ENCODE data around the gene C10orf105. TPM values are rescaled to one million over a fixed set of nuclear protein-coding genes. Genes with fewer than 3 reads are reported as not detected.

C10orf105 gene
- total RNA-seq, 1 experiment from 2014 or later, result not detected

DNA sequence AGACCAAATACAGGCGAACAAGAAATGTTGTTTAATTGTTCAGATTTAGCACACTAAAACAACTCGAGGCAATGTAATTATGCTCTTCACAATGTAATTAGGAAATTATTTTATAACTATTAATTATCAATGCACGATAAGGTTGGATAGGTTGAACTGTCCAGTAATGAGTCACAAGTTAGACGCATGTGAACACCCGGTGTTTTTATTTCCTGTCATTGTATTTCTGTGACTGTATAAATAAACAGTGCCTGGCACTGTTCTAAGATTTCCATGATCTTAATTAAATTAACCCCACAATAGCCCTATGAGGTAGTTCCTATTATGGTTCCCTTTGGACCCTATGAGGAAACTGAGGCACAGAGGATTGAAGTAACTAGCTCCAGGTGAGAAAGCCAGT lies 26.2 kb downstream of the C10orf105 start:
- CTCF ChIA-PET, result no interaction called here
- no peak overlapping the region for H3K9ac ChIP-seq (ENCODE audit: low read length)
- H3K4me3 ChIP-seq (ENCODE audit: low read length), result no peak overlapping the region
- no peaks in the 10 kb centered on the region for H3K9me2 ChIP-seq (replicated peaks; ENCODE audit: low read length)
- TF ChIP-seq, protein P1, sequence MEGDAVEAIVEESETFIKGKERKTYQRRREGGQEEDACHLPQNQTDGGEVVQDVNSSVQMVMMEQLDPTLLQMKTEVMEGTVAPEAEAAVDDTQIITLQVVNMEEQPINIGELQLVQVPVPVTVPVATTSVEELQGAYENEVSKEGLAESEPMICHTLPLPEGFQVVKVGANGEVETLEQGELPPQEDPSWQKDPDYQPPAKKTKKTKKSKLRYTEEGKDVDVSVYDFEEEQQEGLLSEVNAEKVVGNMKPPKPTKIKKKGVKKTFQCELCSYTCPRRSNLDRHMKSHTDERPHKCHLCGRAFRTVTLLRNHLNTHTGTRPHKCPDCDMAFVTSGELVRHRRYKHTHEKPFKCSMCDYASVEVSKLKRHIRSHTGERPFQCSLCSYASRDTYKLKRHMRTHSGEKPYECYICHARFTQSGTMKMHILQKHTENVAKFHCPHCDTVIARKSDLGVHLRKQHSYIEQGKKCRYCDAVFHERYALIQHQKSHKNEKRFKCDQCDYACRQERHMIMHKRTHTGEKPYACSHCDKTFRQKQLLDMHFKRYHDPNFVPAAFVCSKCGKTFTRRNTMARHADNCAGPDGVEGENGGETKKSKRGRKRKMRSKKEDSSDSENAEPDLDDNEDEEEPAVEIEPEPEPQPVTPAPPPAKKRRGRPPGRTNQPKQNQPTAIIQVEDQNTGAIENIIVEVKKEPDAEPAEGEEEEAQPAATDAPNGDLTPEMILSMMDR (conservative IDR thresholded peaks at IDR 0.05; ENCODE audit: low read depth, low read length), result no peak
- no peak for TF ChIP-seq EZH2phosphoT487 (IDR thresholded peaks at IDR 0.05; ENCODE audit: borderline replicate concordance, low read length)
- TF ChIP-seq EZH2 (IDR thresholded peaks at IDR 0.05; ENCODE audit: low read length, unreplicated experiment), result no peak
- POLR2A ChIA-PET (ENCODE audit: unreplicated experiment), result no interaction called here
- no peaks in the 10 kb centered on the region for H3F3A ChIP-seq (ENCODE audit: low read length, unreplicated experiment)
- no peaks in the 10 kb centered on the region for H3K36me3 ChIP-seq (ENCODE audit: low read depth, low read length)
- no peaks in the 10 kb centered on the region for H3K79me2 ChIP-seq (ENCODE audit: low read length)
- intact Hi-C loops (cut with micrococcal nuclease), result no loop called here
- no peak overlapping the region for H3K4me2 ChIP-seq (ENCODE audit: low read length)
- DNase-seq (peak; percentile 20), ATAC-seq (peak; percentile 64)
- no peaks in the 10 kb centered on the region for H3K27me3 ChIP-seq (ENCODE audit: low read length)
- H3K4me1 ChIP-seq (ENCODE audit: insufficient read depth, low read length), result peaks cover 9% of the 10 kb centered on the region; the same call in 1 of the 2 replicates
- H4K20me1 ChIP-seq (ENCODE audit: low read length), result no peaks in the 10 kb centered on the region
- no peak overlapping the region for H3K27ac ChIP-seq (ENCODE audit: low read length)
- BruUV-seq (replicated peaks), result no TSS peak
- H2AFZ ChIP-seq (ENCODE audit: low read length), result no peak overlapping the region
- H3K9me3 ChIP-seq (ENCODE audit: low read length), result no peaks in the 10 kb centered on the region

DNA sequence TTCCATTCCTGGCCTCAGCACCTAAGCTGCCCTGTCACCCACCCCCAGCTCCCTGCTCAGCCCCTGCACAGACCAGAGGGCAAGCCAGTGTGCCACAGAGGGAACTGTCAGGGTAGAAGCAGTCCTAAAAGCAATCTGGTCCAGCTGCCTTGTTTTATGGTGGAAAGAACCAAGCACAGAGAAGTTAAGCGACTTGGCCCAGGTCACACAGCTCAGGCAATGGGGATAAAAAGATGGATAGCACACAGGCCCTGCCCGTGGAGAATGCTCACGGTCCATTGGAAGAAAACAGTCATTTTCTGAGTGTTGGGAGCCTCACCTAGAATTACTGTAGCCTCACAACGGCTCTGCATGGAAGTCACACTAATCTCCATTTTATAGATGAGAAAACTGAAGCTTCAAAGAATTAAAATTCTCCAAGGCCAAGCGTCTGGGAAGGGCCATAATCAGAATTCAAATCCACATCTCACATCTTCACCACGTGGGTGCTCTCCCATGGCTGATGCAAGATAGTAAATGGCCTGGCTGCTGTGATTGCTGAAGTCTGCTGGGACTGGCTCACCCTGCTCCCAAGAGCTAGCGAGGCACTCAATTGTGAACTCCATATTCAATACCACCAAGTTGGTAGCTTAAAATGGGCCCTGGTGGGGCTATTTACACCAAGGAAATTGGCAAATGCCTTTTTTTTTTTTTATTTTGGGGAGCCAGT lies 26.8 kb downstream of the C10orf105 start:
- Histone ChIP-seq H4K20me1 (ENCODE audit: low read length) (no peaks in the 10 kb centered on the region), H3K9me2 (replicated peaks; ENCODE audit: low read length) (no peaks in the 10 kb centered on the region), H3K36me3 (ENCODE audit: low read depth, low read length) (no peaks in the 10 kb centered on the region), H3F3A (ENCODE audit: low read length, unreplicated experiment) (no peaks in the 10 kb centered on the region), H3K9ac (ENCODE audit: low read length) (no peak overlapping the region), H3K4me2 (ENCODE audit: low read length) (no peak overlapping the region), H3K79me2 (ENCODE audit: low read length) (no peaks in the 10 kb centered on the region), H2AFZ (ENCODE audit: low read length) (no peak overlapping the region), H3K4me1 (ENCODE audit: insufficient read depth, low read length) (peaks cover 5% of the 10 kb centered on the region; the same call in 1 of the 2 replicates), H3K27ac (ENCODE audit: low read length) (no peak overlapping the region), H3K9me3 (ENCODE audit: low read length) (no peaks in the 10 kb centered on the region), H3K4me3 (ENCODE audit: low read length) (no peak overlapping the region), H3K27me3 (ENCODE audit: low read length) (no peaks in the 10 kb centered on the region)
- intact Hi-C loops (cut with micrococcal nuclease), result no loop called here
- BruUV-seq (replicated peaks), result no TSS peak
- DNase-seq (no peak), ATAC-seq (no peak)
- ChIA-PET CTCF (no interaction called here), POLR2A (ENCODE audit: unreplicated experiment) (no interaction called here)
- TF ChIP-seq, protein P1 (conservative IDR thresholded peaks at IDR 0.05; ENCODE audit: low read depth, low read length), result no peak
- TF ChIP-seq EZH2phosphoT487 (IDR thresholded peaks at IDR 0.05; ENCODE audit: borderline replicate concordance, low read length) (no peak), EZH2 (IDR thresholded peaks at IDR 0.05; ENCODE audit: low read length, unreplicated experiment) (no peak)

DNA sequence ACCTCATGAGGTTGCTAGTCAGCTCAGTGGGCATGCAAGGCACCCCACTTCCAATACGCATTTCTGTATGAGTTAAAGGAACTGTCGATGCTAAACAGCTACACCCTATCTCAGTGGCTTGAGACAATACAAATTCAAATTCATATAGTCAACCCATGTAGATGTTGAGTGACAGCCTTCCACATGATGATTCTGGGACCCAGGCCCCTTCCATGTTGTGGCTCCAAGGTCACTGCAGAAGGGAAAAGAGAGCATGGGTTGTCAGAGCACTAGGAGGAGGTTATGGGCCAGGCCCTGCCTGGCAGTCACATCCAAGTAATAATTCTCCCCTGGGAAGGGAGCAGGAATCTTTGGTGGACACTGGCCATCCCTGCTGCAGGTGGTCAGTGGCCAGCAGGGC lies 28.2 kb downstream of the C10orf105 start:
- Histone ChIP-seq H3K4me1 (ENCODE audit: insufficient read depth, low read length) (peaks cover 5% of the 10 kb centered on the region; the same call in 1 of the 2 replicates), H3K9me3 (ENCODE audit: low read length) (no peaks in the 10 kb centered on the region)

More for the DNA sequence above, 28.2 kb downstream of the C10orf105 start:
- H3F3A ChIP-seq (ENCODE audit: low read length, unreplicated experiment), result no peaks in the 10 kb centered on the region
- no peak overlapping the region for H3K4me2 ChIP-seq (ENCODE audit: low read length)
- DNase-seq (no peak), ATAC-seq (no peak)
- H2AFZ ChIP-seq (ENCODE audit: low read length), result no peak overlapping the region
- no peaks in the 10 kb centered on the region for H3K79me2 ChIP-seq (ENCODE audit: low read length)
- TF ChIP-seq, protein P1 (conservative IDR thresholded peaks at IDR 0.05; ENCODE audit: low read depth, low read length), result no peak
- TF ChIP-seq EZH2 (IDR thresholded peaks at IDR 0.05; ENCODE audit: low read length, unreplicated experiment) (no peak), EZH2phosphoT487 (IDR thresholded peaks at IDR 0.05; ENCODE audit: borderline replicate concordance, low read length) (no peak)
- no peak overlapping the region for H3K9ac ChIP-seq (ENCODE audit: low read length)
- no peaks in the 10 kb centered on the region for H4K20me1 ChIP-seq (ENCODE audit: low read length)
- ChIA-PET POLR2A (ENCODE audit: unreplicated experiment) (no interaction called here), CTCF (no interaction called here)
- intact Hi-C loops (cut with micrococcal nuclease), result no loop called here
- no peak overlapping the region for H3K27ac ChIP-seq (ENCODE audit: low read length)
- BruUV-seq (replicated peaks), result no TSS peak
- no peaks in the 10 kb centered on the region for H3K9me2 ChIP-seq (replicated peaks; ENCODE audit: low read length)
- no peaks in the 10 kb centered on the region for H3K27me3 ChIP-seq (ENCODE audit: low read length)
- H3K4me3 ChIP-seq (ENCODE audit: low read length), result no peak overlapping the region
- H3K36me3 ChIP-seq (ENCODE audit: low read depth, low read length), result no peaks in the 10 kb centered on the region

All from PC-3 (cell line).